ENCODE results near the gene ENC1.

The ENC1 gene

DNA sequence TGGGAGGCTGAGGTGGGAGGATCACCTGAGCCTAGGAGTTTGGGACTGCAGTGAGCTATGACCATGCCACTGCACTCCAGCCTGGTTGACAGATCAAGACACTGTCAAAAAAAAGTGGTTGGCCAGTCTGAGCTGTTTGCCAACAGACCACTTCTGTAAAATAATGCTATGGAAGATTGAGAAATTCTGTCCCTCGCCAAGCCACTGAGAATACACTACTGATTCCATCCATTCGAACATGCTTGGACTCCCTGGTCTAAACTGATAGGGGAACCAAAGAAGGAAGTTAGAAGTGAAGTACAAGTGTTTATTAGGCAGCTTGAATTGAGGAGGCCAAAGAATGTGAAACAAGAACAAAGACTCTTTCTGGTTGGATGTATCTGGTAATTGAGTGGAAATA lies 27.2 kb downstream of the ENC1 start:
- peak in 1 of 56 donors; percentile 39 for DNase-seq

GRCh38 chr5:74612045-74612444 lies 28.5 kb downstream of the ENC1 start:
- DNase-seq = no peak

DNA sequence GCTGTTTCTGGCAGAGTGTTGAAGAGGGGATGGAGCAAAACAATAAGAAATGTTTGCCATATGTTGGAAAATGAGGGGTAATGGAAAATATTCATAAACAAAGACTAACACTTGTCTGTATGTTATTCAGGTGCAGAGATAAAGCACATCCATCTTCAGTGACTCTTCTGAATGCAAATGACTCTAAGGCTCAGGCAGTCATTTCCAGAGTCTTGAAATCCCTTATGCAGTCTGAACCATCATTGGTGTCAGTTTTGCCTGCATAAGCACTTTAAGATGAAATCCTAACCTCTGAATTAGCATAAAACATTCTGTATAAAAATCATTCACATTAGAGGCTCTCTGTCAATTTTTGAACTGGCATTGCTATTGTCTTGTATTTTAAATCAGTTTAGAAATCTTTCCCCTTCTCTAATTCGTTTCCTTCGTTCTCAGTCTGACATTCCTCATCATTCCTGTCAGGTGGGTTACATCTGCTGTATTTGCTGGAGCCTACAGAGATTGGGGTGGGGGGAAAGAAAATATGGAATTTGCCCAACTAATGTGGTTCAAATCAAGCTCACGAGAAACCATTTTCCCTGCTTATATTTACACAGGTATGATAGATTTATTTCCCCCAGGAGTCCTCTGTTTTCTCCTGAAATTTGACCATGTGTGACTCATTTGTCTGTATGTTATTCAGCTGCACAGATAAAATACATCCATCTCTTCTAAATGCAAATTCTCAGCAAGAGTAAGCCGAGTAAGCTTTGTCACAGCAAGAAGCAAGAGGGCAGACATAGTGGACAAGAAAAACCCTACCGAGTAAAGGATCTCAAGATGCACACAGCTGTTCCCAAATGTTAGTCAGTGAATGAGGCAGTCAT lies 31.6 kb downstream of the ENC1 start:
- no peak for DNase-seq

- no peak for DNase-seq
Observed at GRCh38 chr5:74605759-74606158, 34.8 kb downstream of the ENC1 start.

DNA sequence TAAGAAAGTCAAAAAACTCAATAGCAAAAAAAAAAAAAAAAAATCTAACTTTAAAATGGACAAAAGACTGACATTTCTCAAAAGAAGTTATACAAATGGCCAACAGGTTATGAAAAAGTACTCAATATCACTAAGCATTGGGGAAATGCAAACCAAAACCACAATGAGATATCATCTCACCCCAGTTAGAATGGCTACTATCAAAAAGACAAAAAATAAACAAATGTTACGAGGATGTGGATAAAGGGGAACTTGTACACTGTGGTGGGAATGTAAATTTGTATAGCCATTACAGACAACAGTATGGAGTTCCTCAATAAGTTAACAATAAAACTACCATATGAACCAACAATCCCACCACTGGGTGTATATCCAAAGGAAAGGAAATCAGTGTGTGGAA lies 37.2 kb downstream of the ENC1 start:
- no peak for DNase-seq

DNA sequence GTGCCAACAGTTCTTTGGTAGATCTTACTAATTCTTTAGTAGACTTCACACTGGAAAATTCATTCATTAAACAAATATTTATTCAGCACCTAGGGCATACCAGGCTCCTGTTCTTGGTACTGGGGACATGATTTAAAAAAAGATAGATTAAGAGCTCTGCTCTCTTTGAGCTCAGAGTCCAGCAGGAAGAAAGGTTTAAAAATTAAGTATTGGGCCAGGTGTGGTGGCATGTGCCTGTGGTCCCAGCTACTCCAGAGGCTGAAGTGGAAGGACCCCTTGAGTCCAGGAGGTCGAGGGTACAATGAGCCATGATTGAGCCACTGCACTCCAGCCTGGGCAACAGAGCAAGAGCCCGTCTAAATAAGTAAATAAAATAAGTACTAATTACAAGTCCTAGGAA lies 41.4 kb downstream of the ENC1 start:
- DNase-seq = no peak

DNA sequence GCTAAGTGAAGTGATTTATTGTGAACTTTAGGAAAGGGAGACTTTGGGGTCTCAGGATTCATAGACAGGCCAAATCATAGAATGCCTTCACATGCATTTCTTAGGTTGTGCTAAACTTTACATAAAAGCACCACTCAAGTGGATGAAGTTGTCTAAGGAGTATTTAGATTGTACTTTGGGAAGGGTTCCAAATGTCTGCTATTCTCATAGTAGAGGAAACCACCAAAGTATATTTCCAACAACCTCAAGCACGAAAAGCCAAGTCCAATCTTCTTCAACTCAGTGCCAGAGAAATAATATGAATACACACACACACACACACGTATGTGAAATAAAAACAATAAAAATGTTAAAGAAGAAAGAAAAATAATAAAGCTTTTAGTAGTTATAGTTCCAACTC lies 41.8 kb downstream of the ENC1 start:
- no peak for DNase-seq

DNA sequence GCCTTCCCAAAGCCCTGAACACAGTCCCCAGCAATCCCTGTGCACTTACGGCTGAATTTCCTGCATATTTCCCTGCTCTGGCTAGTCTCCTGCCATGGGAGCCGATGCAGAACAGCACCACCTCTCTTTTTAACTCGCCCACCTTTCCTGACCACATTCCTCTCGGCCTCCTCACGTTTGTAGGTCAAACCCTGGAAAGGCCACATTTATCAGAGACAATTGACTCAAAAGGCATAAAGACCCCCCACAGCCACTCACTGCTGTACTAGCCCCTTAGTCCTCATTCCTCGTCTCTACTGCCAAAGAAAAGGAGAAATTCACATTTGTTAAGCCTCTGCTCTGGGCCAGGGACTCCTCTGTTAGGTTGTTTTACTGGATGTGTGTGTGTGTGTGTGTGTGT lies 43.6 kb downstream of the ENC1 start:
- DNase-seq = no peak

GRCh38 chr5:74595143-74595925 lies 45.2 kb downstream of the ENC1 start:
- no peak for DNase-seq

- DNase-seq = no peak
Observed at GRCh38 chr5:74594137-74595040, 46.1 kb downstream of the ENC1 start.

DNA sequence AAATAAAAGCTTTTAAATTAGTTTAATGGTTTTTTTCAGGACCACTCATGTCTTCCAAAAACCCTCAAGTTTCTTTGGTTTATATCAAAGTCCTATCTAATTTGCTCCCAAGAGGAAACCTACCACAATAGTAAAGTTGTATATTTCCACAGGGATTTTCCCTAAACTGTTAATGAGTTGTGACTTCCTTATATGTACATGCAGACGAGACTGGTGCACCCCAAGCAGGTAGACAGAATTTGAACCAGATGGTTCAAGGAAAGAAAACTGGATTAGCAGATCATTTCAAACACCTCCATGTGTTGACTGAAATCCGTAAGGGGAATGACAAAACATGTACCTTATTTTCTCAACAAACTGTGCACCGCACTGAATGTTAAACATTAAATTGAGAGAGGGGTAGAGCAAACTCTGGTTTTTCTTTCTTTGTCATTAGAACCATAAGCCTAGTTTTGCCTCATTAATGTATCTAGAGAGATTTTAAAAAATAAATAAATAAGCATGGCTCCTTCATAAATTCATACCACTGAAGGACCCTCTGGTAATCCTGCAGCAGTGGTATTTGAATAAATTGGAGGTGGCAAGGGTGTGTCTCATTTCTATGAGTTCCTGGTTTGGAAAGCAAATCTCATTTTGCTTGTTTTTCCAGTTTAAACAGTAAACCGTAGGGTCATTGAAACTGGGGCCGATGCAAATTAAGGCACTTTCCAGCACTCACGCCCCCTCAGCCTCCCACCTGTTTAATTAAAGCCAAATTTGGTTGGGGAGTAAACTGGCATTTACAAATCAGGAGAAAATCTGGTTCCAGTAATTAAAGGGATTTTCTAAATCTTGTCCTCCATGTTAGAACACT lies 51.1 kb downstream of the ENC1 start:
- DNase-seq = no peak

- DNase-seq = no peak
Observed at GRCh38 chr5:74588415-74588814, 52.1 kb downstream of the ENC1 start.

- no peak for DNase-seq
Observed at GRCh38 chr5:74587890-74588289, 52.6 kb downstream of the ENC1 start.

DNA sequence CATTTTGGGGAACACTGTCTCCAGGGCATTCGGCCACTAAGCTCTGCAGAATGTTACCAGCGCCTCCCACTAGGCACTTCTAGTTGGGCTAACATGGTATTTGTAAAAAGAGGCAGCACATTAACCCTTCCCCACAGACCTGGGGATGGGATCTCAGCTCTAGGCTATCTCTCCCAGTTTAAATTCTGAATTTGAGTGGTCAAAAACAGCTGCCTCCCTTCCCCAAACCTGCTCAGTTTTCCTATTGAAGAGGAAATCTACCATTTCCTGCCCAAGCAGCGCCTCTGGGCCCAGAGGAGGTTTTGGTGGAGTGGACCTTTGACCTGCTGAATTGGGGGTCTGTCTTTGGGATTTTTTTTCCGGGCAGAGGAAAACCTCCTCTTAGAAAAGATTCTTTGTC lies 53.2 kb downstream of the ENC1 start:
- no peak for DNase-seq

- no peak for DNase-seq
Observed at GRCh38 chr5:74586856-74587255, 53.7 kb downstream of the ENC1 start.

DNA sequence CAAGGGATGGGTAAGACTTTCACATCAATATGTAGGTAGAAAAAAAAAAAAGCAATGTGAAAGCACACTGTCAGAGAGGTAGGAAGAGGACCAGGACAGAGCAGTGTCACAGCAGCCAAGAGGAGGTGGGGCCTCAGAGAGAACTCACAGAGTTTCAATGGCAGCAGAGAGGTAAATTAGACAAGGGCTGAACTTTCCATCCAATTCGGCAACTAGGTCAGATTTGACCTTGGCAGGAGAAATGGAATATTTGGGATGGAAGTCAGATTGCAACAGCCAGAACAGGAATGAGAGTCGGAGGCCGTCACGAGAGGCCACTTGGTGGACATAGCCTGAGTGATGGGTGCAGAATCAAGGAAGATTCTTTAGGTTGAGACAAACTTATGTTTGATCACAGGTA lies 57.7 kb downstream of the ENC1 start:
- DNase-seq = no peak

- DNase-seq = no peak
Observed at GRCh38 chr5:74581988-74582365, 58.6 kb downstream of the ENC1 start.

DNA sequence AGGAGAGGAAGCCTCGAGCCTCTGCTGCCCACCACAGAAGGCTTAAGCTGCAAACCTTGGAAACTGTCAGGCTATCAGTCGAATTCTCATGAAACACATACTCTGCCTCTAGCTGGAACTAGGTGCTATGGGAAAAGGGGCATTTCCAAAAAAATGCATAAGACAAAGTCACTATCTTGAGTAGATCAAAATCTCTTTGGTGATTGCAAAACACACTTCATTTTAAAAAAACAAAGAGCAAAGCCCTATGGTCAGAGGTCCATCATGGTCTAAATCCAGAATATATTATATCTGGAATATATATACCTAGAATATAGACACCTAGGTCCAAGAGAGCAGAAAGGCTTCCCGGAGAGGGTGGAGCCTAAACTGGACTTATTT lies 59.8 kb downstream of the ENC1 start:
- DNase-seq = no peak

DNA sequence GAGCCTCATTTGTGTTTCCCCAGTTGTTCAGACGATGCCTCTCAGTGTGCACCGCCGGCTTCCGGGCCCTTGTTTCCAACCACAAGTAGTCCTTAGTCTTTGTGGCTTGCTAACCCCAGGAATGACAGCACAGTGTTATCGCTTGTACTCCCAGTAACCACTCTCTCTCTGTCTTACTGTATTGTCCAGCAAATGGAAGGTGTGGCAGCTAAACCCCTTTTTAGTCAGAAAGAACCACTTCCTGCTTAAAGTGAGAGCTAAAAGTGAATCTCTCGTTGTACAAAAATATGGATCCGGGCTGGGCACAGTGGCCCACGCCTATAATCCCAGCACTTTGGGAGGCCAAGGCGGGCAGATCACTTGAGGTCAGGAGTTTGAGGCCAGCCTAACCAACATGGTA lies 61.3 kb downstream of the ENC1 start:
- DNase-seq = no peak

- DNase-seq = no peak
Observed at GRCh38 chr5:74578356-74579044, 62.0 kb downstream of the ENC1 start.

All from amygdala (tissue), 56 donors.